Body of pancreas (tissue), 4 donors: ENCODE data around the gene CD48.

Experiments used
- POLR2A ChIP-seq, 3 donors: fragments of 450-650 bp; IDR thresholded peaks; one replicate each; pipeline ENCODE4 v1.6.1; 2016; ENCODE audit warnings: antibody characterized with exemption in 3 of 3, mild to moderate bottlenecking in 2 of 3
- TF ChIP-seq, protein P1 (sequence below), 7 experiments: fragments of 450-650 bp in 4 of 7; fragments of 200-600 bp in 3 of 7; sonication (generic) in 3 of 7; IDR thresholded peaks; one replicate each; pipeline ENCODE4 v1.5.1; 2016 to 2019; ENCODE audit warnings: antibody characterized with exemption in 7 of 7

DNA sequence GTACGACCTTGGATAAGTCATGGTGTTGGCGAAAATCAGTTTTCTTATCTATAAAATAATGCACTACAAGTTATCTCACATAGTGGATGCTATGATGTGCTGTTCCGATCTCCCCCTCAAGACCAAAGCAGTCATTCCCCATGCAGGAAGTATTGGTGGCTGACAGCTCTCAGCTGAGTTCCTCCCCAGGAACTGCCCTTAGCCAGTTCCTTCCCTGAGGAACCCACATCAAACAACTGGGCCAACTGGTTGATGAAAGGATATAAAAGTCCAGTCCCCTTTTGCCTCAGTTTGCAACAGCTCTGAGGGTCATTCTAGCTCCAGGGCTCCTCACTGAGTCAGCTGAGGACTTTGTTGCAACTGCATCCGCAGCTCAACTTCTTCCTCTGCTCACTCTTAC lies 48.7 kb downstream of the CD48 start:
- TF ChIP-seq, protein P1, sequence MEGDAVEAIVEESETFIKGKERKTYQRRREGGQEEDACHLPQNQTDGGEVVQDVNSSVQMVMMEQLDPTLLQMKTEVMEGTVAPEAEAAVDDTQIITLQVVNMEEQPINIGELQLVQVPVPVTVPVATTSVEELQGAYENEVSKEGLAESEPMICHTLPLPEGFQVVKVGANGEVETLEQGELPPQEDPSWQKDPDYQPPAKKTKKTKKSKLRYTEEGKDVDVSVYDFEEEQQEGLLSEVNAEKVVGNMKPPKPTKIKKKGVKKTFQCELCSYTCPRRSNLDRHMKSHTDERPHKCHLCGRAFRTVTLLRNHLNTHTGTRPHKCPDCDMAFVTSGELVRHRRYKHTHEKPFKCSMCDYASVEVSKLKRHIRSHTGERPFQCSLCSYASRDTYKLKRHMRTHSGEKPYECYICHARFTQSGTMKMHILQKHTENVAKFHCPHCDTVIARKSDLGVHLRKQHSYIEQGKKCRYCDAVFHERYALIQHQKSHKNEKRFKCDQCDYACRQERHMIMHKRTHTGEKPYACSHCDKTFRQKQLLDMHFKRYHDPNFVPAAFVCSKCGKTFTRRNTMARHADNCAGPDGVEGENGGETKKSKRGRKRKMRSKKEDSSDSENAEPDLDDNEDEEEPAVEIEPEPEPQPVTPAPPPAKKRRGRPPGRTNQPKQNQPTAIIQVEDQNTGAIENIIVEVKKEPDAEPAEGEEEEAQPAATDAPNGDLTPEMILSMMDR (IDR thresholded peaks at IDR 0.05), result no peak
- no peak for TF ChIP-seq POLR2A (IDR thresholded peaks at IDR 0.05)
